ENCODE data around the gene LRRC17.

The LRRC17 gene

DNA sequence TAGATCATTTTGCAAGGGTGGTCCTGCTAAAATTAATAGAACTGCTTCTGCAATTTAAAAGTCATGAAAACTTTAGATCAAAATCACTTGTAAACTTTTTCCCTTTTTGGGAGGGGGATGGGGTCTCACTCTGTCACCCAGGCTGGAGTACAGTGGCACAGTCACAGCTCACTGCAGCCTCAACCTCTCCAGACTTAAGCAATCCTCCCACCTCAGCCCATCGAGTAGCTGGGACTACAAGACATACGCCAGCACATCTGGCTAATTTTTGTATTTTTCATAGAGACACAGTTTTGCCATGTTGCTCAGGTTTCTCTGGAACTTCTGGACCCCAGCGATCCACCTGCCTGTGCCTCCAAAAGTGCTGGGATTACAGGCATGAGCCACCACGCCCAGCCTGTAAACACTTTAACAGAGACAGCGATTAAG is 79.7 kb downstream of the LRRC17 start:
- H3K36me3 ChIP-seq: no peaks in the 10 kb centered on the region
- no peaks in the 10 kb centered on the region for H3K9me3 ChIP-seq
- peaks cover 4% of the 10 kb centered on the region for H3K4me1 ChIP-seq
- no peak overlapping the region for H3K4me3 ChIP-seq (ENCODE audit: low read depth, low read length)
- no peak for DNase-seq
- no peaks in the 10 kb centered on the region for H3K27me3 ChIP-seq
- TF ChIP-seq, protein P1, sequence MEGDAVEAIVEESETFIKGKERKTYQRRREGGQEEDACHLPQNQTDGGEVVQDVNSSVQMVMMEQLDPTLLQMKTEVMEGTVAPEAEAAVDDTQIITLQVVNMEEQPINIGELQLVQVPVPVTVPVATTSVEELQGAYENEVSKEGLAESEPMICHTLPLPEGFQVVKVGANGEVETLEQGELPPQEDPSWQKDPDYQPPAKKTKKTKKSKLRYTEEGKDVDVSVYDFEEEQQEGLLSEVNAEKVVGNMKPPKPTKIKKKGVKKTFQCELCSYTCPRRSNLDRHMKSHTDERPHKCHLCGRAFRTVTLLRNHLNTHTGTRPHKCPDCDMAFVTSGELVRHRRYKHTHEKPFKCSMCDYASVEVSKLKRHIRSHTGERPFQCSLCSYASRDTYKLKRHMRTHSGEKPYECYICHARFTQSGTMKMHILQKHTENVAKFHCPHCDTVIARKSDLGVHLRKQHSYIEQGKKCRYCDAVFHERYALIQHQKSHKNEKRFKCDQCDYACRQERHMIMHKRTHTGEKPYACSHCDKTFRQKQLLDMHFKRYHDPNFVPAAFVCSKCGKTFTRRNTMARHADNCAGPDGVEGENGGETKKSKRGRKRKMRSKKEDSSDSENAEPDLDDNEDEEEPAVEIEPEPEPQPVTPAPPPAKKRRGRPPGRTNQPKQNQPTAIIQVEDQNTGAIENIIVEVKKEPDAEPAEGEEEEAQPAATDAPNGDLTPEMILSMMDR (IDR thresholded peaks at IDR 0.05; ENCODE audit: low read depth, low read length): no peak

DNA sequence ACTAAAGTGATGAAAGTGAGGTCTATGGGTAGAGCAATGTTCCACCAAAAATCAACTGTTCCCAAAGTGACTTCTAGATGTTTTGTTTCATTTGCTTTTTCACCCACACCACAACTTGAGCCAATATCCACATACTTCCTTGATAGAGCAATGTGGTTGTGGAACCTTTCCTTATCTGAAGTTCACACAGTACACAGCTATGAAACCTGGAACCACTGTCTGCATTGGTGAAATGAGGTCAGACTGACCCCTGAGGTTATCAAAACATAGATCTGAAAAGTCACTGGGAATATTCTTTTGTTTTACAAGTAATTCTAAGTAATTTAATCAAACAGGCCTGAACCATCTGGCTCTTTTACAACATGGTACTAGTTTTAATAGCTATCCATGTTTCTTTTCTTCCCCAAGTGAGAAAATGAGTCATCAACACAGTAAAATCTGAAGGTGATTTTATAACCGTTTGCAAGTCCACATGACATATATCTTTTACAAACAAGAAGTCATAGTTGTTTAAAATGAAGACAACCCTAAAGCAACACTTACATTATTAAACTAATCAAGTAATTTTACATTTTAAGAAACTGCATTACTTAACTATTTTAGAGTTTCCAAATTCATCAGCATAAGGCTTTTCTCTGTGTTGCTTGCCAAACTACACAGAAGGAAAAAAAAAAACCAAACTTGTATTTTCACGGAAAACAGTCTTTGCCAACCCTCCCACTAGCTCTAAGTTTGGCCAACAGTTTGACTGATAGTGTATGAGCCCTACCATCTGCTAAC is 80.3 kb downstream of the LRRC17 start:
- no peak for DNase-seq
- TF ChIP-seq, protein P1 (IDR thresholded peaks at IDR 0.05; ENCODE audit: low read depth, low read length): no peak
- no peak overlapping the region for H3K4me3 ChIP-seq (ENCODE audit: low read depth, low read length)
- no peaks in the 10 kb centered on the region for H3K27me3 ChIP-seq
- H3K36me3 ChIP-seq: no peaks in the 10 kb centered on the region
- H3K4me1 ChIP-seq: peaks cover 4% of the 10 kb centered on the region
- no peaks in the 10 kb centered on the region for H3K9me3 ChIP-seq

DNA sequence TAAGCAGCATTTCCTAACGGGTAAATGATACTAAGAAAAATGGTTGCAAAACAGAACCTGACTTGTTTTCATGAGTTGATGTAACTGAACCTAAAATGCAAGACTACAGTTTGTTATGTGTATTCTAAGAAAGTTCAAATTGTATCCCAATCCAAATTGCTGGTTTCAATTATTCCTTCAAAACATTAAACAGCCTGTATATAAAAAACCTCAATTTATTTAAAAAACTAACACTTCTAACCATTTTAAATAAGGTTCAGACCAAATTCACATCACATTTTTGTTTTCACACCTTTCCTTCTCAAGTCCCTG is 80.9 kb downstream of the LRRC17 start:
- no peak for DNase-seq
- Histone ChIP-seq H3K27me3 (no peaks in the 10 kb centered on the region), H3K4me1 (peaks cover 4% of the 10 kb centered on the region), H3K4me3 (ENCODE audit: low read depth, low read length) (no peak overlapping the region), H3K9me3 (no peaks in the 10 kb centered on the region), H3K36me3 (no peaks in the 10 kb centered on the region)
- TF ChIP-seq, protein P1 (IDR thresholded peaks at IDR 0.05; ENCODE audit: low read depth, low read length): no peak

DNA sequence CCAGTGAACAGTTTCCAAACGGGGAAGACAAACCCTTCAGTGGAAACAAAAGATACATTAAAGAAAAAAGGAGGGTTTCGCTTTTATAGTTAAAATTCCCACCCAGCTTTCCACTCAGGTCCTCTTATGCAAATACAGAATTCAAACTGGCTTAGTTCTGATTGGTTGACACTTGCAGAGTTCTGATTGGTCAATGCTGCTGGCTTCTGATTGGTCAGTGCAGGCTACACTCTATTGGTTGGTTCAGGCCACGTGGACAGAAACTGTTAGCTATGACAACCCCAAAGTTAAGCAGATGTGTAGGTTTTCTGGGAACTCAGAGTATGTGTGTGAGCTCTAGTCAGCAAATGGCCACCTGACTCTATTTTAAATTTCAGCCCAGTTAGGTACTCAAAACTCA is 81.8 kb downstream of the LRRC17 start:
- Histone ChIP-seq H3K4me1 (peaks cover 4% of the 10 kb centered on the region), H3K27me3 (no peaks in the 10 kb centered on the region), H3K9me3 (no peaks in the 10 kb centered on the region), H3K36me3 (no peaks in the 10 kb centered on the region), H3K4me3 (ENCODE audit: low read depth, low read length) (no peak overlapping the region)
- TF ChIP-seq, protein P1 (IDR thresholded peaks at IDR 0.05; ENCODE audit: low read depth, low read length): no peak
- DNase-seq: no peak

Measured in BE2C (cell line).